Stimulated activated CD4-positive, alpha-beta T cell treated with anti-CD3 and anti-CD28 coated beads, TNF-alpha, amount 100 ng/mL, for 48 hours (primary cell): ENCODE results near the gene TAS2R3.
"Not testable (repeated sequence)": the region's sequence is repeated elsewhere in the genome, so short reads cannot be mapped to it uniquely, and the experiment has no call there.

Experiments
- DNase-seq, 3 donors: peaks; one replicate each; pipeline ENCODE4 v3.0.0-alpha.2; 2020; ENCODE audit warnings: low read depth in 3 of 3

TAS2R3 gene

GRCh38 chr7:141763797-141764196 lies at the start of gene TAS2R3:
TSS of gene TAS2R3 (plus strand) at chr7:141764097. CDS start at chr7:141764159, 62 bp downstream.
- no peak for DNase-seq

- DNase-seq = no peak
Observed at GRCh38 chr7:141714571-141714970, 49.3 kb upstream of the TAS2R3 start.

- no peak for DNase-seq
Observed at GRCh38 chr7:141715018-141715417, 48.9 kb upstream of the TAS2R3 start.

GRCh38 chr7:141715794-141716689 lies 47.9 kb upstream of the TAS2R3 start:
- DNase-seq = no peak

GRCh38 chr7:141717450-141717849 lies 46.4 kb upstream of the TAS2R3 start:
- no peak for DNase-seq

- no peak for DNase-seq
Observed at GRCh38 chr7:141722529-141722928, 41.4 kb upstream of the TAS2R3 start.

- no peak for DNase-seq
Observed at GRCh38 chr7:141729020-141729419, 34.9 kb upstream of the TAS2R3 start.

GRCh38 chr7:141731476-141732149 lies 32.3 kb upstream of the TAS2R3 start:
- no peak for DNase-seq

GRCh38 chr7:141737118-141737835 lies 26.6 kb upstream of the TAS2R3 start:
- DNase-seq = peak in 1 of 3 donors; percentile 9

GRCh38 chr7:141737836-141738591 lies 25.9 kb upstream of the TAS2R3 start, which contains the start of gene SSBP1:
TSS of gene SSBP1 (plus strand) at chr7:141738358. CDS start at chr7:141739167, 809 bp downstream.
- peak; percentile 76 to 90 (median 81) for DNase-seq

- DNase-seq = no peak
Observed at GRCh38 chr7:141738592-141739013, 25.3 kb upstream of the TAS2R3 start.

- no peak for DNase-seq
Observed at GRCh38 chr7:141739250-141739649, 24.6 kb upstream of the TAS2R3 start.

- no peak for DNase-seq
Observed at GRCh38 chr7:141742229-141742628, 21.7 kb upstream of the TAS2R3 start.

GRCh38 chr7:141744131-141744530 lies 19.8 kb upstream of the TAS2R3 start:
- DNase-seq = no peak

- DNase-seq = no peak
Observed at GRCh38 chr7:141748396-141748795, 15.5 kb upstream of the TAS2R3 start.

- peak in 1 of 3 donors; percentile 2 for DNase-seq
Observed at GRCh38 chr7:141751904-141752303, 12.0 kb upstream of the TAS2R3 start.

- no peak for DNase-seq
Observed at GRCh38 chr7:141752634-141753033, 11.3 kb upstream of the TAS2R3 start.

- DNase-seq = peak in 1 of 3 donors; percentile 11
Observed at GRCh38 chr7:141754939-141755338, 9.0 kb upstream of the TAS2R3 start.

GRCh38 chr7:141770083-141770583 lies 6.2 kb downstream of the TAS2R3 start:
- DNase-seq = not testable (repeated sequence)

- no peak for DNase-seq
Observed at GRCh38 chr7:141776374-141776773, 12.5 kb downstream of the TAS2R3 start, which contains the start of gene TAS2R4. TSS of gene TAS2R4 (plus strand) at chr7:141776674. CDS start at chr7:141778489, 1,815 bp downstream.
